ENCODE results near the gene ATP6V0B.

ATP6V0B gene

DNA sequence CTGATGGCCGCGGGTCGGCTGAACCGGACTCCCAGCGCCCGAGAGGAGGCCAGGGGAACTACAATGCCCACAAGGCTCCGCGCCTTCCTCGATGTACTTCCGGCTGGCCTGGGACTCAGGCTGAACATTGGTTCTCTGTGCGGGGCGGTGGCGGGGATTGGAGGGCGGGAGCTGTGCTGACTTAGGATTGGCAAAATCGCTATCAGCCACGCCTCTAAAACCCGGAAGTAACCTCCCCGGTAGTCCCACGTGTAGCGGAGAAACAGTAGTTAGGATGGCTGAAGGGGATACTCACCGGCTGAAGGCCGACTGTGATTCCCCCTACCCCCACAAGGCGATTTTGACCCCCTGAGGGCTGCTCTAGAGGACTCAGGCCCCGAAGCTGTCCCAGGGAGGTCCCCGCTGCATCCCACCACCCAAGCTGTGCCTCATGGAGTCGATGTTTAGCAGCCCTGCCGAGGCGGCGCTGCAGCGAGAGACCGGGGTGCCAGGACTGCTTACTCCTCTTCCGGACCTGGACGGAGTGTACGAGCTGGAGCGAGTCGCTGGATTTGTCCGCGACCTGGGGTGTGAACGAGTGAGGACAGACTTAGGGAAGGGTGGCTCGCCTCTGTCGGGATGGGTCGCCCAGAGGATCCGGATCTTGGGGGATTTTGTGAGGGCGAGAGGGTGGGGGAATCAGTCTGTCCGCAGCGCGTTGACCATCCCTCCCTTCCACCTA lies 4.9 kb upstream of the ATP6V0B start, which contains the start of gene DPH2:
Gene DPH2, plus strand, starts transcription at position 265 of the 721 bp plus-strand sequence. Its CDS starts 166 bp downstream, at position 431.
- peak; percentile 96 for DNase-seq

DNA sequence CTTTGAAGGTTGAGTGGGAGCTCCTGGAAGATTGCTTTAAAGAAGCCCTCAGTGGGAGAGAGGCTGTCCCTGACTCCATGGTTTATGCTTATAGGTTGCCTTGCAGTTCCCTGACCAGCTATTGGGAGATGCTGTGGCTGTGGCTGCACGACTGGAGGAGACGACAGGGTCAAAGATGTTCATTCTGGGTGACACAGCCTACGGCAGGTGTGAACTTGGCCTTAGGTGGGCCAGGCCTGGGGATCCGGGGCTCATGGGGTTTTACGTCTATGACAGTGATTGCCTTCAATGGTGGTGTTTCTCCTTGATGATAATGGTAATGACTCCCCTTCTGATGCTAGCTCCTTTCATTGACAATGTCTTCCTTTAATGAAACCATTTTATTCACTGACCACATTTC lies 4.3 kb upstream of the ATP6V0B start:
- no peak for DNase-seq

DNA sequence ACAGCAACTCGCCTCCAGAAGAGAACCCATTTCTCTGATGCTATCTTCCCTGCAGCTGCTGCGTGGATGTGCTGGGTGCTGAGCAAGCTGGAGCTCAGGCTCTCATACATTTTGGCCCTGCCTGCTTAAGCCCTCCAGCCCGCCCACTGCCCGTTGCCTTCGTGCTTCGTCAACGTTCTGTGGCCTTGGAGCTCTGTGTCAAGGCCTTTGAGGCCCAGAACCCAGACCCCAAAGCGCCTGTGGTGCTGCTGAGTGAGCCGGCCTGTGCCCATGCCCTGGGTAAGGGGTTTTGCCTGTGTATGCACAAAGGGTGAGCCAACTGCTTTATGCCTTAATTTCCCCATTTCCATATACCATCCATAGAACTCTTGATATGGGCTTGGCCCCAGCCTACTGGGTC lies 3.8 kb upstream of the ATP6V0B start:
- DNase-seq = no peak

DNA sequence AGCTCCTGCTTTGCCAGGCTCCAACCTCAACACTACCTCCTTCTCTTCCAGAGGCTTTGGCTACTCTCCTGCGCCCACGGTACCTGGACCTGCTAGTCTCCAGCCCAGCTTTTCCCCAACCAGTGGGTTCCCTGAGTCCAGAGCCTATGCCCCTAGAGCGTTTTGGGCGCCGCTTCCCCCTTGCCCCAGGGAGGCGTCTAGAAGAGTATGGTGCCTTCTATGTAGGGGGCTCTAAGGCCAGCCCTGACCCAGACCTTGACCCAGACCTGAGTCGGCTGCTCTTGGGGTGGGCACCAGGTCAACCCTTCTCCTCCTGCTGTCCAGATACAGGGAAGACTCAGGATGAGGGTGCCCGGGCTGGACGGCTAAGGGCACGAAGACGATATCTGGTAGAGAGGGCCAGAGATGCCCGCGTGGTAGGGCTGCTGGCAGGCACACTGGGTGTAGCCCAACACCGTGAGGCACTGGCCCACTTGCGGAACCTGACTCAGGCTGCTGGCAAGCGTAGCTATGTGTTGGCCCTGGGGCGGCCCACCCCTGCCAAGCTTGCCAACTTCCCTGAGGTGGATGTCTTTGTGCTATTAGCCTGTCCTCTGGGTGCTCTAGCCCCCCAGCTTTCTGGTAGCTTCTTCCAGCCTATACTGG lies 3.3 kb upstream of the ATP6V0B start:
- no peak for DNase-seq

DNA sequence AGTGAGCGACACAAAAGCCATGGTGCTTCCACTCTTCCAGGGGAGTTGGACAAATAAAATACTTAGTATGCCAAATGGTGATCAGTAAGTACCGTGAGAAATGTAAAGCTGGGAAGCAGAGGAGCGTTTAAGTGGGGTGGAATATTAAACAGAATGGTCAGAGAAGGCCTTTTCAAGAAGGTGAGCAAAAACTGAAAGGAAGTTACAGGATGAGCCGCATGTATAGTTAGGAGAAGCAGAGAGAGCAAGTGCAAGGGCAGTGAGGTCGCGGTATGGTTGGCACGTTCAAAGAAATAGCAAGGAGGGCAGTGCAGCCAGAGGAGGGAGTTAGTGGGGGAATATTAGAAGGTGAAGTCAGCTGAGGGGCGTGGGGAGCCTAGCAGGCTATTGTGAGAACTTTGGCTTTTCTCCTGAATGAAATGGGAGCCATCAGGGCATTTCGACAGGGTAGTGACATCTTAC lies 748 bp upstream of the ATP6V0B start:
- no peak for DNase-seq

DNA sequence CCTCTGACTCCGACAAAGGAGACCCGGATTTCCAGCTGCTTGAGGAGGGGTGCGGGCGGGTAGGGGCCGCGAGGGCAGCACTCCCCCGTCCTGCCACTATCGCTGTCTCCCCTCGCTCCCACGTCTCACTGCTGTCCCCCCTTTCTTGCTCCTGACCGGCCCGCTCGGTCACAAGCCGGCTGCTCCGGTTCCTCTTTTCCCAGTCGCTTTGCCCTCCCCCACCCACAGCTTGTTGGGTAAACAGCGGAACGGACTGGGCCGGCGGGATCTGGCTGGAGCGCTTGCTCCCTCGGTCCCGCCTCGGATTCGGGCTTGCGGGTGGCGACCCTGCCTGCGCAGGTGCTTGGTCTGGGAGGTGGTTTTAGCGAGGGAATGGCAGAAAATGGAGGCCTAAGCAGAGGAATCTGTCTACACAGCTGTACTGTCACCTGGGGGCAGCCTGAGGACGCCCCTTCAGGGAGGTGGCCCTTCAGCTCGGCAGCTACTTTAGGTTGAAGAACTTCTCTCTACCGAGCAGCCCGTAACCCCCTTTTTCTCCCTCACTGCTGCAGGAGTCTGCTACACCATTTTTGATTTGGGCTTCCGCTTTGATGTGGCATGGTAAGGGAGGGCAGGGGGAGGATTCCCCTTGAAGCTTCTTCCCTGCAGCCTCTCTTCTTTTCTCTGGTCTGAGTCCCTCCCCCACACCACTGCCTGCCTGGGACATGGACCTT lies 645 bp downstream of the ATP6V0B start:
- DNase-seq = peak; percentile 55 to 58

DNA sequence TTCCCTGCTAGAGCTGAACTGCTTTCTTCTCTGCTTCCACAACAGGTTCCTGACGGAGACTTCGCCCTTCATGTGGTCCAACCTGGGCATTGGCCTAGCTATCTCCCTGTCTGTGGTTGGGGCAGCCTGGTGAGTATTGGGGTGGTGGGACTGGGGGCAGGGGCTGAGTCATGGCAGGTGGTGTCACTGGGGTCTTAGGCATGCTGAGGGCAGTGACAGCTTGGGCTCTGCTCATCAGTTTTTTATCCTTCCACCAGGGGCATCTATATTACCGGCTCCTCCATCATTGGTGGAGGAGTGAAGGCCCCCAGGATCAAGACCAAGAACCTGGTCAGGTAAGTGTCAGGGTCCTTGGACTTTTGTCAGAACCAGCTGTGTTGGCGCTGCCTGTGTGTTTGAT lies 1.3 kb downstream of the ATP6V0B start:
- DNase-seq = no peak

DNA sequence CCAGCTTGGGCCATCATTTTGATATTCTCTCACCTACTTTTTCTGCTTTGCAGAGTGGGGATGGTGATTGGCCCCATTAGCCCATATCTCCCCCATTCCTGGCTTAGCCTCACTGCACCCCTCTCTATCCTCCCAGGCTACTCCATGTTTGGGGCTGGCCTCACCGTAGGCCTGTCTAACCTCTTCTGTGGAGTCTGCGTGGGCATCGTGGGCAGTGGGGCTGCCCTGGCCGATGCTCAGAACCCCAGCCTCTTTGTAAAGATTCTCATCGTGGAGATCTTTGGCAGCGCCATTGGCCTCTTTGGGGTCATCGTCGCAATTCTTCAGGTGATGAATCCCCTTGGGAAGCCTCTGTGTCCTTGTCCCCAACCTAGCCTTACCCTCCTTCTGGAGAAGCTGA lies 2.1 kb downstream of the ATP6V0B start:
- DNase-seq = no peak

DNA sequence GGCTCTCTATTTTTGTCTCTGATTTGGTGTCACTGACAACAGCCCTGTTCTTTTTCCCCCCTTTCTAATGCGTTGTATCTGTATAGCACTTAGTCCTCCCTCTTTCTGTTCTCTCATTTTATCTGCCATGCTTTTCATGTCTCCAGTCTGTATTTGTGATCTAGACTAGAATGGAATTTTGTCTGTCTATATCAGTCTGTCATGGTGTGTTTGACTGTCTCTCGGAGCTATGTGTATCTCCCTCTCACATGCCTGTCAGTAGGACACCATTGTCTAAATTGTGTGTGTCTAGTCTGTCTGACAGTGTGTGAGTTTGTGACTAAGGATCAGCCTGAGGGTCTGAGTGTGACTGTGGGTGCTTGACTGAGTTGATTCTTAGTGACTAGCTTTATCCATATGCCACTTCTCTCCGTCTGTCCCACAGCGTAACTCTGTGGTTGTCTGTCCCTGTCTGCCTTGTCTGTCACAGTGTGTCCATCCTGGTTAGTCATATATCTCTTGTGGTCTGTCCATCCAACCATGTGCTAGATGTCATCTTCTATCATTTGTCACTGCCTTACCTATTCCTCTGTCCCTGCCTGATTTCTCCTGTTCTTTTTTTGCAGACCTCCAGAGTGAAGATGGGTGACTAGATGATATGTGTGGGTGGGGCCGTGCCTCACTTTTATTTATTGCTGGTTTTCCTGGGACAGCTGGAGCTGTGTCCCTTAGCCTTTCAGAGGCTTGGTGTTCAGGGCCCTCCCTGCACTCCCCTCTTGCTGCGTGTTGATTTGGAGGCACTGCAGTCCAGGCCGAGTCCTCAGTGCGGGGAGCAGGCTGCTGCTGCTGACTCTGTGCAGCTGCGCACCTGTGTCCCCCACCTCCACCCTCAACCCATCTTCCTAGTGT lies 2.9 kb downstream of the ATP6V0B start:
- DNase-seq = no peak

DNA sequence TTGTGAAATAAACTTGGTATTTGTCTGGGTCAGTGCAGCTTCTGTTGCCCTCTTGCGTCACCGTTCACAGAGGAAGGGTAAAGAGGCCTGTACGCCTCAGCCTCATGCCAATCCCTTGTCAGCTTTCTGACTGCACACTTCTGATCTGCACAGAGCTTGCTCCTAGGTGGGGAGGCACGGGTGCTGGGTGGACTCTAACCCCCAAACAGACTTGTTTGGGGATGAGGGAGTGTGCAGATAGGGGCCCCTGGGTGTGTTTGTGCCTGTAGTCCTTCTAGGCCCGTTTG lies 3.4 kb downstream of the ATP6V0B start:
- DNase-seq = no peak

DNA sequence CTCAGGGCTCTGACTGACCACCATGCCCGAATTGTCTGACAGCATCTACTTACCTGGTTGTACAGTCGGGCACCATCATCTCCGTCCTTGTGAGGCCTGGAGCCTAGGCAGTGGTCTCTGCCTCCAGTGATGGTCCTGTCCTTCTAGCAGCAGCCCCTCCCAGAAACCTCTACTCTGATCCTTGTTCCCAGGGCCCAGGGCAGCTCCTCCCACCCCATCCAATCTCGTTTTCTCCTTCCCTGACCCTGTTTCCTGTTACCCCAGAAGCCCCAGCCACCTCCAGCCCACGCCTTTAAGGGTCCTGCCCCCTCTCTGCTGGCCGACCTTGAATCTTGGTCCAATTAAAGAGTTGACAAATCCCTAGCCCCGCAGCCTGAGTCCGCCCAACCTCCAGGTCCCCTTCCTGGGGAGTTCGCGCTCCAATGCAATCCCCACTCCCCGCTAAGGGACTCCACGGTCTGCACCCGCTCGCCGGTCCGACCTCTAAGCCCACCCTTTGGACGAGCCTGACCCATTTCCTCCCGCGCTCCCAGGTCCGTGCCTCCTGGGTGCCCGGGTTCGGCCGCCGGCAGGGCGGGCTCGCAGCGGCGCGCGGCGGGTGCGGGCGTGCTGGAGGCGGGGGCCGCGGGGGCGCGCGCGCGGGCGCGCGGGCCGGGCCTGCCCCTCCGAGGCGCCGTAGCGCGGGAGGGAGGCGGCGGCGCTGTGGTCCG lies 3.9 kb downstream of the ATP6V0B start, which contains the start of gene B4GALT2:
Gene B4GALT2, plus strand, starts transcription at position 660 of the 710 bp plus-strand sequence. CDS start 1,951 bp downstream, outside the sequence.
- peak in 1 of 2 donors; percentile 51 for DNase-seq

DNA sequence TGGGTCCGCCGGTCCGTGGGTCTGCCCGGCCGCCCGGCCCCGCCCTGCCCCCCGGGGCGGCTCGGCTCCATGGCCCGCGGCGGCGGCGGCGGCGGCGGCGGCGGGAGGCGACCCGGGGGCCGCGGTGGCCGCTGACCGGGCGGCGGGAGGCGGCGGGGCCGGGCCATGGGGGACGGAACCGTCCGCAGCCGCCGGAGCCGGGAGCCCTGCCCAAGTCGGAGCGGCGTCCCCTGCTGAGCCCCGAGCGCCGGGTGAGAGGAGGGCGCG lies 4.4 kb downstream of the ATP6V0B start:
- no peak for DNase-seq

DNA sequence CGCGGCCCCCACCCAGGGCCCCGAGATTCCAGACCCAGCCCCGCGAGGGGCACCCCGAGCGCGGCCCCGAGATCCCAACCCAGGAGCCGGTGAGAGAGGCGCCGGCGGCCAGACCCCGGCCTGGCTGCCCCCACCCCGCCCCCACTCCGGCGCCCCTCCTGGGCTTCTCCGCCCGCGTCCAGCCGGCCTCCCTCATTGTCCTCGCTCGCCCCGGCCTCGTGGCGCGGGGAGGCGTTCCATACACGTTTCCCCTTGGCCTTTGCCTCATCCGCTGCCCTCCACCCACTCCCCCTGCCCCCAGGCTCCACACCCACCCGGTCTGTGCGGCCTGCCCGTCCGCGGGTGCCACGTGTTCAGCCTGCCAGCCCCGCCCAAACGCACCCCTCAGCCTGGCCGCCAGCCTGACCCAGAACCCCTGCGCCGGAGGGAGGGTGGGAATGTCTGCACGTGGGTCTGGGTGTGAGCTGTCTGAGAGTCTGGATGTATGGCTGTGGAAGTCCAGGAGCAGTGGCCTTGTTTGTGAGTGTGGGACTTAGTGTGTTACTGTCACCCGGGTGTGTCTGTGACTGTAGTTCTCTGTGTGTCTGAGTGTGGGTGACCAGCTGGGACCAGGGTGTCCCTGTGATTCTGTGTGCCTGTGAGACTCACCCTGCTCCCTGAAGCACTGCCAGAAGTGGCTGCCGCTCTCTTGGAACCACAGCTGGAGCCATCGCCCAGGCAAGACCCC lies 4.9 kb downstream of the ATP6V0B start:
- DNase-seq = peak in 1 of 2 donors; percentile 32

DNA sequence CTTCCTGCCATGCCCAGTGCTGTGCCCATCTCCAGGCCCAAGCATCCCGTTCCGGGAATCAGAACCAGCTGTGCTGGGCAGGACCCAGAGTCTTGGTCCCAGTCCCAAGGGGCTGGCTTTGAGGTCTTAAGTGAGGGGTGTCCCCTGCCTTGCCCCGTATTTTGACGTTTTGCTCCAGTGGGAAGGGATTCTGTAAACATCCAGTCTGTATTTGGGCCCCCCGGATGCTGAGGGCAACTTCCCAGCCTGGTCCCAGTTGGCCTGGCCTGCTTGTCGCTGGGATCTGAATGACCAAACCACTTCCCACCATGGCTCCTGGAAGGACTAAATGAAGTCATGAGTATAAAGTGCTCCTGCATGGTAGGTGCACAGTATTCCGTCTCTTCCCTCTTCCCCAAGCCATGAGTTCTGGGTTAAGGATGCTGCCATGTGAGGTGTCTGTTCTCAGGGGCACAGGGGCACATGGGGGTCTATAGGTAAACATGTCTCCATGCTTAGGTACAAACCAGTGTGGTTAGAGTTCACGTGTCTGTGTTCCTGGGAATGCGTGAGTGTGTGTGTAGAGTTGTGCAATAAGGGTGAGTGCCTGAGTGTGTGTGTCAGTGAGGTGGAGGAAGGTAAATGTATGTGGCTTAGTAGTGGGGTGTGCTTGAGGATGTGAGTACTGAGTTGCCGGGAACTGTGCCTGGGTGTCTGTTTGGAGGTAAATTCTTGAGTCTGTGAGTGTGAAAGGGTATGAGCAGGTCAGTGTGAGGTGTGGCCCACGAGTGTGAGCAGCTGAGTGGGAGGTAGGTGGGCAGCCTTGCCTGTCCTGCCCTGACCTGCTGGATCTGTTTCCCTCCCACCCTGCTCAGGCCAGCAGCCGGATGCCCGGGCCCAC lies 5.7 kb downstream of the ATP6V0B start:
- DNase-seq = no peak

DNA sequence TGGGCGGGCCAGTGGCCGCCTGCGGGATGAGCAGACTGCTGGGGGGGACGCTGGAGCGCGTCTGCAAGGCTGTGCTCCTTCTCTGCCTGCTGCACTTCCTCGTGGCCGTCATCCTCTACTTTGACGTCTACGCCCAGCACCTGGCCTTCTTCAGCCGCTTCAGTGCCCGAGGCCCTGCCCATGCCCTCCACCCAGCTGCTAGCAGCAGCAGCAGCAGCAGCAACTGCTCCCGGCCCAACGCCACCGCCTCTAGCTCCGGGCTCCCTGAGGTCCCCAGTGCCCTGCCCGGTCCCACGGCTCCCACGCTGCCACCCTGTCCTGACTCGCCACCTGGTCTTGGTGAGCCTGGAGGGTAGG lies 6.4 kb downstream of the ATP6V0B start:
- DNase-seq = no peak

DNA sequence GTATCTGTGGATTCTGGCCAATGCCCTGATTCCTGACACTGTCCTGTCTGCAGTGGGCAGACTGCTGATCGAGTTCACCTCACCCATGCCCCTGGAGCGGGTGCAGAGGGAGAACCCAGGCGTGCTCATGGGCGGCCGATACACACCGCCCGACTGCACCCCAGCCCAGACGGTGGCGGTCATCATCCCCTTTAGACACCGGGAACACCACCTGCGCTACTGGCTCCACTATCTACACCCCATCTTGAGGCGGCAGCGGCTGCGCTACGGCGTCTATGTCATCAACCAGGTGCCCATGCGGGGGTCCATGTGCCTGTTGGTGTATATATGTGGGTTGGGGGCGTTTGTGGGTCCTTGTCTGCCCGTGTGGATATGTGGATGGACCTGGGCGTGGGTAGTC lies 6.9 kb downstream of the ATP6V0B start:
- DNase-seq = no peak

DNA sequence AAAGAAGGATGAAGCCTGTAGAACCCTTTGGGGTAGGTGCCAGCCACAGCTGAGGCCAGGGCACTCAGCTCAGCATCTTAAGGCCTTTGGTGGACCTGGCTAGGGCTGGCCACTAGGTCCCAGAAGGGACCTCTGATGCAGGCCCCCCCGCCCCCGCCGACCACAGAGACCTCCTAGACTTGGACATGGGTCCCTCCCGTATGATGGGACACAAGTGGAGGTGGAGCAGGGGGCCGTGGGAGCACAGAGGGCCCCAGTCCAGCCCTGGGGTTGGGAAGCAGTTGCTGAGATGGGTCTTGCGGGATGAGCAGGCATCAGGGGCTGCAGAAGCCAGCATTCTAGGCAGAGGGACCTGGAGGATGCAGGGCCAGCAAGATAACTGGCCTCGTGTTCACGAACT lies 7.5 kb downstream of the ATP6V0B start:
- DNase-seq = no peak

DNA sequence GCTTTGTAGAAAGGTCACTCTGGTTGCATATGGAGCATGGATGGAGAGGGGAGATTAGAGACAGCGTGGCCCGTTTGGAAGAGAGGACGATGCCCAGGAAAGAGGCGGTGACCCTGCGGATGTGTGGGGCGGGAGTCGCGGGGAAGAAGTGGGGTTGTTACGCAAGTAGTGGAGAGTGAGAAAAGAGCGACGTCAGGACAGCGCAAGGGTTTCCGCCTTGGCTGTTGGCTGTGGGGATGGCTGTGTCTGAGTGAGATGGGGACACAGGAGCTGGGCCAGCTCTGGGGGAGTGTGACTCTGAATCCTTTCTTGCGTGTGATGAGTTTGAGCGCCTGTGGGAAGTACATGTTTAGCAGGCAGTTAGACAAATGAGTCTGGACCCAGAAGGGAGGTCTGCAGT lies 8.0 kb downstream of the ATP6V0B start:
- DNase-seq = peak in 1 of 2 donors; percentile 9

DNA sequence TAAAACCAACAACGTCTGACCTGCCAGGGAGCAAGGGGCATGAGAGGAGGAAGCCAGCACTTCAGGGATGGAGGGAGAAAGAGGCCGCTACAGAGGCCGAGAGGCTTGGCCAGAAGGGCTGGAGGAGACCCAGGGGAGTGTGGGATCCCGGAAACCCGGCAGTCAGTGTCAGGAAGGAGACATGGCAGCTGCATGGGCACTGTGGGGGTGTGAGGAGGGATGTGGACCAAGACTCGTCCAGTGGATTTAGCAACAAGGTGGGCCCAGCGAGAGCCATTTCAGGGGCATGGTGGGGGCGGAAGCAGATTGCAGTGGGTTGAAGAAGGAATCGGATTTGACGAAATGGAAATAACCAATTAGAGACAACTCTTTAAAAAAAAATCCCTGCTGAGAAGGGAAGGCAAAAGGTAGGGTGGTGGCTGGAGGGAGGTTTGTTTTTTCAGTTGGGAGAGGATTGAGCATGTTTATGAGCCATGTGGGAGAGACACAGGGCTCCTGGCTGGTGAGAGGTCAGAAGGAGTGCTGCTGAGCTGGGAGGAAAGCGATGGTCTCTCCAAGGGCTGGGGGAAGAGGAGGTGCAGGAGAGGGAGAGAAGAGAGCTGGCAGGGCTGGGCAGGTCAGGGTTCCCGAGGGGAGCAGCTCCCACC lies 8.6 kb downstream of the ATP6V0B start:
- DNase-seq = no peak

DNA sequence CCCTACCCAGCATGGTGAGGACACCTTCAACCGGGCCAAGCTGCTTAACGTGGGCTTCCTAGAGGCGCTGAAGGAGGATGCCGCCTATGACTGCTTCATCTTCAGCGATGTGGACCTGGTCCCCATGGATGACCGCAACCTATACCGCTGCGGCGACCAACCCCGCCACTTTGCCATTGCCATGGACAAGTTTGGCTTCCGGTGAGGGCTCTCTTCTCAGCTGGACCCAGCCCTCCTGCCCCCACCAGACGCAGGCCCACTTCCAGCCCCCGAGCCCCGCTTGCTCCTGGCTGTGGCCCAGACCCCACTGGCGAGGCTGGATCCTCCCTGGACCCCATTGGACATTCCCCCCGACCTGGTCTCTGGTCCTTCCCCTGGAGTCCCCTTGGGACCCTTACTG lies 10.1 kb downstream of the ATP6V0B start:
- no peak for DNase-seq
